WI38 (cell line): ENCODE measurements around the gene RNF138.

ENCODE experiments used
- H3K4me3 ChIP-seq: 2 replicates; pipeline ENCODE4 v1.5.1; 2011; ENCODE audit warnings: low read depth, mild to moderate bottlenecking, control low read depth, low read length
- TF ChIP-seq, protein P1 (sequence below): IDR thresholded peaks from 2 replicates; pipeline ENCODE4 v1.5.1; 2012; ENCODE audit warnings: low read depth, mild to moderate bottlenecking, control low read depth, low read length

The RNF138 gene

GRCh38 chr18:32122039-32122438 is 30.4 kb downstream of the RNF138 start:
- TF ChIP-seq, protein P1, sequence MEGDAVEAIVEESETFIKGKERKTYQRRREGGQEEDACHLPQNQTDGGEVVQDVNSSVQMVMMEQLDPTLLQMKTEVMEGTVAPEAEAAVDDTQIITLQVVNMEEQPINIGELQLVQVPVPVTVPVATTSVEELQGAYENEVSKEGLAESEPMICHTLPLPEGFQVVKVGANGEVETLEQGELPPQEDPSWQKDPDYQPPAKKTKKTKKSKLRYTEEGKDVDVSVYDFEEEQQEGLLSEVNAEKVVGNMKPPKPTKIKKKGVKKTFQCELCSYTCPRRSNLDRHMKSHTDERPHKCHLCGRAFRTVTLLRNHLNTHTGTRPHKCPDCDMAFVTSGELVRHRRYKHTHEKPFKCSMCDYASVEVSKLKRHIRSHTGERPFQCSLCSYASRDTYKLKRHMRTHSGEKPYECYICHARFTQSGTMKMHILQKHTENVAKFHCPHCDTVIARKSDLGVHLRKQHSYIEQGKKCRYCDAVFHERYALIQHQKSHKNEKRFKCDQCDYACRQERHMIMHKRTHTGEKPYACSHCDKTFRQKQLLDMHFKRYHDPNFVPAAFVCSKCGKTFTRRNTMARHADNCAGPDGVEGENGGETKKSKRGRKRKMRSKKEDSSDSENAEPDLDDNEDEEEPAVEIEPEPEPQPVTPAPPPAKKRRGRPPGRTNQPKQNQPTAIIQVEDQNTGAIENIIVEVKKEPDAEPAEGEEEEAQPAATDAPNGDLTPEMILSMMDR: no peak

DNA sequence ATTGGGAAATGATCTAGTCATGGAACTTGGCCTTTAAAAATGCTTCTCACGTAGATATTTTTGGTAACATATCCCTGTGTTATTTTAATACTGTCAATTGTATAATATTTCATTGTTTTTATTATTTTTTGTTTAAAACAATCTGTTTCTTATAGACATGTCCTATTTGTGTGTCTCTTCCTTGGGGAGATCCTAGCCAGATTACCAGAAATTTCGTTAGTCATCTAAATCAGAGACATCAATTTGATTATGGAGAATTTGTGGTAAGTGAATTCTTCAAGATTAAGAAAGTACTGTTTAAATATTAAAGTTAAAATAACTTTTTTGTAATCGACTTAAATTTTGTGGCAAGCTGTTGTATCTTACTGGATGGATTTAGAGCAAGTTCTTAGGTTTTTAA is 34.9 kb downstream of the RNF138 start:
- H3K4me3 ChIP-seq: no peak overlapping the region
- TF ChIP-seq, protein P1: no peak

More at GRCh38 chr18:32122039-32122438, 30.4 kb downstream of the RNF138 start:
- no peak overlapping the region for H3K4me3 ChIP-seq

DNA sequence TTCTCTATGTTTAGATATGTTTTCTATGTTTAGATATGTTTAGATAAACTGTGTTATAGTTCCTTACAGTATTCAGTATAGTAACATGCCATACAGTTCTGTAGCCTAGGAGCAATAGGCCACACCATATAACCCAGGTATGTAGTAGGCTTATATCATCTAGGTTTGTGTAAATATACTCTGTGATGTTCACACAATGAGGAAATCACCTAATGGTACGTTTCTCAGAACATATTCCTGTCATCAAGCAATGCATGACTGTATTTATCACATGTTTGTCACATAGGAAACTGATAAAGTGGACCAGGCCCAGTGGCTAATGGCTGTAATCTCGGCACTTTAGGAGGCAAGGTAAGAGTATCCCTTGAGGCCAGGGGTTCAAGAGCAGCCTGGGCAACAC is 44.0 kb downstream of the RNF138 start:
- TF ChIP-seq, protein P1: no peak

GRCh38 chr18:32138332-32138982 is 46.8 kb downstream of the RNF138 start:
- H3K4me3 ChIP-seq: no peak overlapping the region
- TF ChIP-seq, protein P1: no peak

More for the DNA sequence above, 44.0 kb downstream of the RNF138 start:
- no peak overlapping the region for H3K4me3 ChIP-seq

DNA sequence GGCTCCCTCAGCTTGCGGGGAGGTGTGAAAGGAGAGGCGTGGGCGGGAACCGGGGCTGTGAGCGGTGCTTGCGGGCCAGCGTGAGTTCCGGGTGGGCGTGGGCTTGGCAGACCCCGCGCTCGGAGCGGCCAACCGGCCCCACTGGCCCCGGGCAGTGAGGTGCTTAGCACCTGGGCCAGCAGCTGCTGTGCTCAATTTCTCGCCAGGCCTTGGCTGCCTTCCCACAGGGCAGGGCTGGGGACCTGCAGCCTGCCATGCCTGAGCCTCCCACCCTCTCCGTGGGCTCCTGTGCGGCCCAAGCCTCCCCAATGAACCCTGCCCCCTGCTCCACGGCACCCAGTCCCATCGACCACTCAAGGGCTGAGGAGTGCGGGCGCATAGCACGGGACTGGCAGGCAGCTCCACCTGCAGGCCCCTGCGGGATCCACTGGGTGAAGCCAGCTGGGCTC is 48.2 kb downstream of the RNF138 start:
- H3K4me3 ChIP-seq: no peak overlapping the region

DNA sequence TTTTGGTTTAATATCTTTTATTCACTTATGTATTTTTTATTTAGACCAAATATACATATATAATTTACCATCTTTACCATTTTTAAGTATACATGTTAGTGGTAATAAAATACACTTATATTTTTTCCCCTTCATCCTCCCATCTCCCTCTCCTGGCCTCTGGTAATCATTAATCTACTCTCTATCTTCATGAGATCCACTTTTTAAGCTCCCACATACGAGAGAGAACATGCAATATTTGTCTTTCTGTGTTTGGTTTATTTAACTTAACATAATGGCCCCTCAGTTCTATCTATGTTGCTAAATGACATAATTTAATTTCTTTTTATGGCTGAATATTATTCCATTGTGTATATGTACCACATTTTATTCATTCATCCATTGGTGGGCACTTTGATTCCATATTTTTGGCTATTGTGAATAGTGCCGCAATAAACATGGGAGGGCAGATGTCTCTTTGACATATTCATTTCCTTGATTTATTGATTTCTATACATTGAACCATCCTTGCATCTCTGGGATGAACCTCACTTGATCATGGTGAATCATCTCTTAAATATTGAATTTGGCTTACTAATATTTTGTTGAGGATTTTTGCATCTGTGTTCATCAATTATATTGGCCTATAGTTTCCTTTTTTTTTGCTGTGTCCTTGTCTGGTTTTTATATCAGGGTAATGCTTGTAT is 56.7 kb downstream of the RNF138 start:
- H3K4me3 ChIP-seq: no peak overlapping the region
- TF ChIP-seq, protein P1: no peak

More for the DNA sequence above, 48.2 kb downstream of the RNF138 start:
- TF ChIP-seq, protein P1: no peak

- no peak overlapping the region for H3K4me3 ChIP-seq
- TF ChIP-seq, protein P1: no peak
These were observed 61.2 kb downstream of the RNF138 start for GRCh38 chr18:32152705-32153448.
